ENCODE results near the gene GRM8.

Gene GRM8

DNA sequence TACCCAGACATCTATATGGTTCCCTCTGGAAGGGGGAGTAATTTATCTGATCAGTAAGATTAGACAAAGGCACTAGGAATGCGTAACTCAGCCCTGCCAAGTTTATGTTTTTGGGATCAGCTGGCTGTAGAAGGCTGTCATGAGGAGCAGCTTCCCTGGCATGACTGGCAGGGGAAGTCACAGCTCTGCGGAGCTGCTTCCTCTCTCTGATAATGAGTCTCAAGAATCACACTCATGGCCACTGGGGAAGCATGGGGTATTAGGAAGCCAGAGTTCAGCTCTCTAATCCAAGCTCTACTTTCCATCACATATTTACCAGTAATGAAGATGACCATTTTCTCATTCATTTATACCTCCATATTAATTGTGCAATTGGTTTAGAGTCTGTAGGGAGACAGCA, 758.9 kb downstream of the GRM8 start:
- no peak for DNase-seq

- no peak for DNase-seq
Observed at GRCh38 chr7:126489874-126490273, 762.9 kb downstream of the GRM8 start.

DNA sequence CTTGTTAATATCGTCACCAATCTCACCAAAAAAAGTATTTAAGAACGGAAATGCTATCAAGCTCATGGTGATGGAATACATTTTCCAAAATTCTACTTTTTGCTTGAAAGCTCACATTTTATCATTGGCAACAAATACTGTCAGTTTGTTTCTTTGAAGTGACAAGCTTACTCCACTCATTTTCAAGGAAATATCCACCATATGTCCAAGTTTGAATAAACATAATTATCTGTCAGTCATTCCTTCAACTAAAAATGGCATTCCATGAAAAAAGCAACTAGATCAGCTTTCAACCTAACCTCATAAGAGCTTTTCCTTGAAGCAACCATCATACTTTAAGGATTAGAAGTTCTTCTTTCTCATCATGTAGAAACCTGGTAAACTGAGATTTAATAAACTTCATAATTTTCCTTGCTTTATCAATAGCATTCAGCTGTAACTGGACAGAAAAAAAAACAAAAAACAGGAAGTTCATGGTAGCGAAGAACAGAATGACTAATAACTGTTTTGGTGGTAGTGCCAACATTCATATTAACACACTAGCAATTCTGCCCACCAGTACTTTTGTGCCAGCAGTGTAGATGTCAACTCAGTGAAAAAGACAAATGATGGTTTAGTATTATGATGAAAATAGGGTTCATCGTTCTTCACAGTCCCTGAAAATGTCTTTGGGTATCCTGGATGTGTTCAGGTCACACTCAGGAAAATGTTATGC, 764.9 kb downstream of the GRM8 start:
- DNase-seq, result no peak

- no peak for DNase-seq
Observed at GRCh38 chr7:126486806-126487205, 765.9 kb downstream of the GRM8 start.

GRCh38 chr7:126485791-126486190, 767.0 kb downstream of the GRM8 start:
- no peak for DNase-seq

DNA sequence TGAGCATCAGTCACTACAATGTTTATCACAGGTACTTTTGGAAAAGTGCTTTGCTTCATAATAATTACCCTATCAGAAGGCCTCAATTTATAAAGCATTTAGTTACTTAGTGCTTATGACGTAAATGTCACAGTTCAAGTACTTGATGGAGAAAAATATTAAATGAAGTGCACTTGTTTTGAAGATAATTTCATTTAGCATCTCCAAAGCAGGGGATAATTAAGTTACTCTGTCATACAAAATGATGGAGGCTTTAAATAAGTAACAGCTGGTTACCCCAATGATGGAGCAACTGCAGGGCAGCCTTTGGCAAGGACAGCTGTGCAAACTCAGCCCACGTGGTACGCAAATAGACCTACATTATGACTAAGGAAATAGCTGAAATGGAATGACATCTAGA, 768.8 kb downstream of the GRM8 start:
- DNase-seq, result no peak

- no peak for DNase-seq
Observed at GRCh38 chr7:126472825-126473224, 779.9 kb downstream of the GRM8 start.

GRCh38 chr7:126462405-126462804, 790.3 kb downstream of the GRM8 start:
- DNase-seq, result no peak

DNA sequence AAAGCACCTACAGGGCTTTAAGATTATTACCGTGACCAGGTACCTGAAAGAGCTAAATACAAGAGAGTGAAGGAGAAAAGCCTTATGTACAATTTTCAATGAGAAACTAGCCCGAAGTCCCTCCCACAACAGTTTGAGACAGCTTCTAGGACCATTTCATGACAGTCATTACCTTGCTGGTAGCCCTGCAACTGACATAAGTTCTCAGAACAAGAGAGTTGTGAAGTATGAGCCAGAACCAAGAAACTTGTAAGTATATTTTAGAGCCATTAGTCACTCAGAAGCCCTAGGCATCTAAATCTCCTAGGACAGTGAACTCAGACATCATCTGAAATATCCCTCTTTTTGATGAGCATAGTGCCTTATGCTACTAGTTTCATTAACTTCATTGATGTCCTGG, 792.1 kb downstream of the GRM8 start:
- no peak for DNase-seq

- DNase-seq, result no peak
Observed at GRCh38 chr7:126453104-126453503, 799.6 kb downstream of the GRM8 start.

DNA sequence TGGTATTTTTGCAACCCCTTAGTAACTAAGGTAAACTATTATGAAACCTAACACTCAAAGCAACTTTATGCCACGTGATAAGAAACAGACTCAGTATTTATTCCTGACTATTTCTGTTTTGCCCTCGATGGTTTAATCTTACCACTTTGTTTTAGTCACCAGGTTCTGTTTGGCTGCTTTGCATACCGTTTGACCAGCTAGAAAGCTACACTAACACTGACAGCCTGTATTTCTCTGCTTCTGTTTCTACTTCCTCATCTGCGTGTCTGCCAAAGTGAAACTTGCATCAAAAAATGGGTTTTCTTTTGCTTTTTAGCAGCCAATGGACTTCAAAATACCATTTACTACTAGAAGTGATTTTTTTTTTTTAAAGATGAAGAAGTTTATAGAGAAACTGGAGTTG, 802.5 kb downstream of the GRM8 start:
- no peak for DNase-seq

DNA sequence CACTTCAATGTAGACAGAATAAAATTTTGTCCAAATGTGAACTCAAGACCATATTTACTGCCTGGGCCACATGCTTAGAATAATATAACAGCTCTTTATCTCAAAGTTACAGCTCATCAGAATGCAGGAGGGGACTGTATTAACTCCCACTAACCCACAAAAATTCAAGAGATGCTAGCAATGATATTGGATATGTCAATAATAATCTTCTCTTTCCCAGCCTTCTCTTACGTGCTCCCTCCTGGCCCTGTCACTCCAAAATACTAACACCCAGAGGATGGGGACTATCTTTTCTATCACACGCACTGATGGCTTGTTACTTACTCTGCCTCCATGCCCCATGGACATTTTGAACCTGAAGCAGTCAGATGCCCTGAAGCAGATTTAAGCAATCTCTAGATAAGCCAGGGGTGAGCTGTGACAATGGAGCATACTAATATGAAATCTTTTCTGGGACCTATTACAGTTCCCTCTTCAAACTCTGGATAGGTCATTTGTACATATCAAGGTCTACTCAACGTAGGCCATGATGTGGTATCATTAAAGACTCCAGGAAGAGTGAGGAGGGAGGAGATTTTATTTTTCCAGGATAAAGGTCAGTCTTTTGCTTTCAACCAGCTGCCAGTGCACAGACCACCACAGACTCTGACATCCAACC, 803.0 kb downstream of the GRM8 start:
- no peak for DNase-seq

GRCh38 chr7:126447984-126448383, 804.8 kb downstream of the GRM8 start:
- DNase-seq, result no peak

DNA sequence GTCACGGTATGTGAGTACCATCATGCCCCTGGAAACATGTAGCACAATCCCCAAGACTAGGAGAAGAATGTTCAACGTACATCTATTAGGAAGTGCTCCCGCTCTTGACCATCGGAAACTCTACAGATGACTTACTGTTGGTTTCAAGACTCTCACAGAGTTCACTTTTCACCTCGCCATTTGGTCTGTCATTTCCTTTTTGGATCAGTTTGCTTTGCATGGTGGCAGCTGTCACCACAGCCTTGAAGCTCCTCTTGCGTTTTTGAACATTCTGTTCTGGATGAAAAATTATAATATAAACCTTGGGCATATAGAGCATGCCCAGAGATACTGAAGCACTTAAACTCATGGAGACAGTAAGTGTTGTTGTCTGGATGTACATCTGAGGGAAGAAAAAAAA, 806.8 kb downstream of the GRM8 start:
- DNase-seq, result no peak

DNA sequence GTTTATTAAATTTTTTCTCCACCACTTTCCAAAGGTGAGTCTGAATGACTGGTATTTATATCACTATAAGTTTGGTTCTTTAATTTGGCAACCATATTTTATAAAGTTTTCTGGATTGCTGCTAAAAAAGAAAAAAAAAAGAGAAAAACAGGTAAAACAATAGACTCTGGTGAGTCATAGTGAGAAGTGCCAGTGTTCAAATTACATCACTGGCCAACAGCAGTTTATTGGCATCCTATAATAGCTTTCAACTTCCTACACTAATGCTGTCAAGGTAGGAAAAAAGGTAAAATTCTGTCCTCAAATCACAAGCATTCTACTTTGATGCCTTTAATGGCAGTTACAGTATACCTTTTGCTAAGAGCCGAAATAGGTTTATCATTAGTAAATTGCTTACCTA, 808.8 kb downstream of the GRM8 start:
- DNase-seq, result no peak

GRCh38 chr7:126442908-126443307, 809.8 kb downstream of the GRM8 start:
- no peak for DNase-seq

DNA sequence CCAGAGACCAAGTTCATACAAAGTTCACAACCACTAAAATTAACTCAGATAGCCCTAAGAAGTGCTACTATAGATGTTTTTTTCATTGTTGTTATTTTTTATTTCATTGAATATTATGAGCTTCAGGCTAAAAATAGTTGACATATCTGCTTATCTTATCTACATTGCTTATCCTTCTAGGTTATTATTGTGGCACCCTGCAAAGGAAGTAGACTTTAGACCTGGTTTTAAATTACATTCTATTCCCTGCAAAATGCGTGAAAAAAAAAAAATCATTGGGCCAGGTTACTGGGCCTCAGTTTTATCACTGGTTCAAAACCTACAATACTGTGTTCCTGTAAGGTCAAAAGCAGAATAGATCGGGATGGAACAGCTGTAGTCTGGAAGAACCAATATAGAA, 811.0 kb downstream of the GRM8 start:
- DNase-seq, result no peak

GRCh38 chr7:126440542-126440941, 812.2 kb downstream of the GRM8 start:
- DNase-seq, result no peak

DNA sequence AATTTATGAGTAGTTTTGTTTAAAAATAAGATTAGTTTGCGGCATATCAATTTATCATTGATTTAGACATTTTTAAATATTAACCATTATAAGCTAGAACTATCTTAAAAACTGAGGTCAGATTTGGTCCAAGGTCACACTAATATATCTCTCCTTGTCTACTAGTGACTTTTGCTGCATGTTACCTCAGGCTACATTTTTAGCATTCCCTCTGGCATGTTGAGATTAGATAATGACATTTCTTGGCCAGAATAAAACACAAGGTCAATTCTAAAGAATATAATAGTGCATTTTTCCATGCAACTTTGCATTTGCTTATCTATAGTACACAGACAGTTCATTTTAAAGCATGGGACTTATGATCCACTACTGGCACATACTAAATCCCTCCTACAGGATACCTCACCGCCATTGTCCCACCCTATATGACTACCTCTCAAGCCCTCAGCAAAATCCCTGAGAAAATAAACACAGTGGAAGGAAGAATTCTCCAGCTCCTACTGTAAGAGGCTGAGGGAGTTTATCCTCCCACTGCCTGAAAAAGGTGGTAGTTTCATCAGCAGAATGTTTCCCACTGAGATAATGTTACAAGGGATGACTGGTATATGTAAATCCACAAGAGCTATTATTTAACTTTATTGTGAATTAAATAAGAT, 816.4 kb downstream of the GRM8 start:
- no peak for DNase-seq

DNA sequence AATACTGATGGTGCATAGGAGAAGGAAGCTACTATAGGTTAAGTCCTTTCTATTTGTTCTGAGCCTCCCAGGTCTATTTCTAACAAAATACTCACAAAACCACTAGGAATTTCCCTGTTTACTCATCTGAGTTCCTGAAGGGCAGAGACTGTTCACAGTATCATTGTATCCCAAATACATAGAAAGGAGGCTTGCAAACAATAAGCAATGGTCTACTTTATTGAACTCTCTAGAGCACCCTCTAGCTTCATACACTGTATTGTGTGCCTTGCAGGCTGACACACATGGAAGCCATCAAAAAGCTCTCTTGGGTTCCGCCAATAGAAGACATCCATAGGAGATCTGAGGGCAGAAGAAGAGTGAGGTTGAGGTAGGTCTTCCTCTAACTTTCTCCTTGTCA, 826.1 kb downstream of the GRM8 start:
- DNase-seq, result no peak

GRCh38 chr7:126424985-126425384, 827.8 kb downstream of the GRM8 start:
- DNase-seq, result no peak

DNA sequence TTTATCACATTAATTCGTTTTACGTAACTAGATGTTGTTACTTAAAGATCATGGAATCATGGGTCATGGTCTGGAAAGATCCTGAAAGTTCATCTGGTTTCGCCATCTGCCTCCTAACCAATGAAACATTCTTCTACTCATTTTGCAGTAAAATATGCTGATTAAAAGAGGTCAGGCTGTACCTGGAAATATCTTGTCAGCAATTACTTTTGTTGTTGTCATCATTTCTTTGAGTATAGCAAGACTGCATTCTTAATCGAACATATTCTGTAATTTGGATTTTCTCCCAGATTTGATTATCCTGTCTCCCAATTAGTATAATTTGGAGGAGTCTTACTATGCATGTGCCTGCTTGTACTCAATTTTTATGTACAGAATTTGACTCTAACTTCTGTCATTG, 833.7 kb downstream of the GRM8 start:
- no peak for DNase-seq

GRCh38 chr7:126411821-126412383, 840.8 kb downstream of the GRM8 start:
- DNase-seq, result no peak
